Measurements from ENCODE around the gene KRT38. TPM values are rescaled to one million over a fixed set of nuclear protein-coding genes. Genes with fewer than 3 reads are reported as not detected.

The KRT38 gene
- not detected in 2 replicates for total RNA-seq (2014; rRNA removed; shearing (Covaris generic))

GRCh38 chr17:41440531-41441033 is at the start of gene KRT38:
KRT38 (minus strand) TSS chr17:41440983; CDS start chr17:41440921, 62 bp downstream.
- DNase-seq (ENCODE audit: low spot score) = no peak

- DNase-seq (ENCODE audit: low spot score) = no peak
Observed at GRCh38 chr17:41489531-41489930, 48.7 kb upstream of the KRT38 start, which contains the start of gene KRT36. KRT36 (minus strand) TSS chr17:41489910; CDS start chr17:41489864, 46 bp downstream.

- DNase-seq (ENCODE audit: low spot score) = no peak
Observed at GRCh38 chr17:41486809-41487530, 46.2 kb upstream of the KRT38 start.

- no peak for DNase-seq (ENCODE audit: low spot score)
Observed at GRCh38 chr17:41486316-41486715, 45.5 kb upstream of the KRT38 start.

- no peak for DNase-seq (ENCODE audit: low spot score)
Observed at GRCh38 chr17:41484920-41485904, 44.4 kb upstream of the KRT38 start.

GRCh38 chr17:41483991-41484826 is 43.4 kb upstream of the KRT38 start:
- DNase-seq (ENCODE audit: low spot score) = peak; percentile 85

- DNase-seq (ENCODE audit: low spot score) = no peak
Observed at GRCh38 chr17:41483531-41483930, 42.7 kb upstream of the KRT38 start.

- DNase-seq (ENCODE audit: low spot score) = no peak
Observed at GRCh38 chr17:41481036-41481435, 40.3 kb upstream of the KRT38 start, which contains the start of gene KRT35. KRT35 (minus strand) TSS chr17:41481151; CDS start chr17:41481097, 54 bp downstream.

- DNase-seq (ENCODE audit: low spot score) = no peak
Observed at GRCh38 chr17:41480581-41480980, 39.8 kb upstream of the KRT38 start.

GRCh38 chr17:41480136-41480535 is 39.4 kb upstream of the KRT38 start:
- DNase-seq (ENCODE audit: low spot score) = no peak

- no peak for DNase-seq (ENCODE audit: low spot score)
Observed at GRCh38 chr17:41478237-41478636, 37.5 kb upstream of the KRT38 start.

GRCh38 chr17:41476866-41477815 is 36.4 kb upstream of the KRT38 start:
- DNase-seq (ENCODE audit: low spot score) = no peak

GRCh38 chr17:41475421-41475820 is 34.6 kb upstream of the KRT38 start:
- DNase-seq (ENCODE audit: low spot score) = no peak

- DNase-seq (ENCODE audit: low spot score) = peak; percentile 47
Observed at GRCh38 chr17:41474863-41475262, 34.1 kb upstream of the KRT38 start.

- no peak for DNase-seq (ENCODE audit: low spot score)
Observed at GRCh38 chr17:41468346-41468745, 27.6 kb upstream of the KRT38 start.

- no peak for DNase-seq (ENCODE audit: low spot score)
Observed at GRCh38 chr17:41467561-41467960, 26.8 kb upstream of the KRT38 start.

- no peak for DNase-seq (ENCODE audit: low spot score)
Observed at GRCh38 chr17:41466988-41467387, 26.2 kb upstream of the KRT38 start, which contains the start of gene KRT32. KRT32 (minus strand) TSS chr17:41467386; CDS start chr17:41467325, 61 bp downstream.

GRCh38 chr17:41464682-41465081 is 23.9 kb upstream of the KRT38 start:
- peak; percentile 99 for DNase-seq (ENCODE audit: low spot score)

GRCh38 chr17:41464173-41464572 is 23.4 kb upstream of the KRT38 start:
- no peak for DNase-seq (ENCODE audit: low spot score)

GRCh38 chr17:41463746-41464145 is 23.0 kb upstream of the KRT38 start:
- DNase-seq (ENCODE audit: low spot score) = peak; percentile 20

Measured in A172 (cell line).